ENCODE results near the gene ACOX1. TPM values are rescaled to one million over a fixed set of nuclear protein-coding genes. Genes with fewer than 3 reads are reported as not detected.

Gene ACOX1
- total RNA-seq, 1 experiment from 2014 or later = 40.9 TPM

DNA sequence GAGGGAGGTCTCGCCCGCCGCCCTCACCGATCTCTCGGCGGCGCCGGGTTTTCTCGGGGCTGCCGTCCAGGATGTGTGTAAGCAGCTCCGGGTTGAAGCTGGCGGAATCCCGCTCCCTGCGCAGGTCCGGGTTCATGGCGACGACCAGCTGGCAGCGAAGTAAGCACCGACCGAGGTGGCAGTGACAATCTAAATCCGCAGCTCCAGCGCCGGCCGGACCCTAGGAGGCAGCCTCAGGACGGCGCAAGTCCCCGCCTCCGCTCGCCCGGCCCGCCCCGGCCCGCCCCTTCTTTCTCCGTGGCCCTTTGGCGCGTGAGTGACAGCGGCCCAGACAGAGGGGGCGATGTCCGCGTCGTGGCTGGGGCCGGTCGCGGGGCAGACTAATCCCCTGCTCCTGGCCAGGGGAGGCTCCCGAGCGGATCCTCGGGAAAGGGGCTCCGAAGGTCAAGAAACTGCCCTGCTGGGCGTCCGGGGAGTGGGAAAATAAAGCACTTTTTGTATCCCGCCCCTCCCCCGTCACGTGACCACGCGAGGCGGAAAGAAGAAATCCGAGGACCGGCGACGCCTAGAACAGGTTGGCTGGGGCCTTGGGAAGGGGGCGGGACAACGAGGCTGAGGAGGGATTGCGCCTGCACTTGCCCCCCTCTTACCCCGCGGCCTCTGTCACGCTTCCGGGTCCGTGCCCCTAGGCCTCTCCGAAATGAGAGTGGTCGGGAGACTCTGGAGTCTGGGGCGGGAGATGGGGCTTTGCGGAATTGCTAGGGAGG, at the start of gene ACOX1, which contains the start of gene TEN1 (continued):
- TF ChIP-seq GABPB1 (CRISPR knock-in tag; IDR thresholded peaks at IDR 0.05) = peak; percentile 66
- no peak for TF ChIP-seq ZNF423 (CRISPR knock-in tag; IDR thresholded peaks at IDR 0.05)
- TF ChIP-seq, protein P1, sequence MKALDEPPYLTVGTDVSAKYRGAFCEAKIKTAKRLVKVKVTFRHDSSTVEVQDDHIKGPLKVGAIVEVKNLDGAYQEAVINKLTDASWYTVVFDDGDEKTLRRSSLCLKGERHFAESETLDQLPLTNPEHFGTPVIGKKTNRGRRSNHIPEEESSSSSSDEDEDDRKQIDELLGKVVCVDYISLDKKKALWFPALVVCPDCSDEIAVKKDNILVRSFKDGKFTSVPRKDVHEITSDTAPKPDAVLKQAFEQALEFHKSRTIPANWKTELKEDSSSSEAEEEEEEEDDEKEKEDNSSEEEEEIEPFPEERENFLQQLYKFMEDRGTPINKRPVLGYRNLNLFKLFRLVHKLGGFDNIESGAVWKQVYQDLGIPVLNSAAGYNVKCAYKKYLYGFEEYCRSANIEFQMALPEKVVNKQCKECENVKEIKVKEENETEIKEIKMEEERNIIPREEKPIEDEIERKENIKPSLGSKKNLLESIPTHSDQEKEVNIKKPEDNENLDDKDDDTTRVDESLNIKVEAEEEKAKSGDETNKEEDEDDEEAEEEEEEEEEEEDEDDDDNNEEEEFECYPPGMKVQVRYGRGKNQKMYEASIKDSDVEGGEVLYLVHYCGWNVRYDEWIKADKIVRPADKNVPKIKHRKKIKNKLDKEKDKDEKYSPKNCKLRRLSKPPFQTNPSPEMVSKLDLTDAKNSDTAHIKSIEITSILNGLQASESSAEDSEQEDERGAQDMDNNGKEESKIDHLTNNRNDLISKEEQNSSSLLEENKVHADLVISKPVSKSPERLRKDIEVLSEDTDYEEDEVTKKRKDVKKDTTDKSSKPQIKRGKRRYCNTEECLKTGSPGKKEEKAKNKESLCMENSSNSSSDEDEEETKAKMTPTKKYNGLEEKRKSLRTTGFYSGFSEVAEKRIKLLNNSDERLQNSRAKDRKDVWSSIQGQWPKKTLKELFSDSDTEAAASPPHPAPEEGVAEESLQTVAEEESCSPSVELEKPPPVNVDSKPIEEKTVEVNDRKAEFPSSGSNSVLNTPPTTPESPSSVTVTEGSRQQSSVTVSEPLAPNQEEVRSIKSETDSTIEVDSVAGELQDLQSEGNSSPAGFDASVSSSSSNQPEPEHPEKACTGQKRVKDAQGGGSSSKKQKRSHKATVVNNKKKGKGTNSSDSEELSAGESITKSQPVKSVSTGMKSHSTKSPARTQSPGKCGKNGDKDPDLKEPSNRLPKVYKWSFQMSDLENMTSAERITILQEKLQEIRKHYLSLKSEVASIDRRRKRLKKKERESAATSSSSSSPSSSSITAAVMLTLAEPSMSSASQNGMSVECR (CRISPR knock-in tag; IDR thresholded peaks at IDR 0.05; ENCODE audit: borderline replicate concordance) = no peak; the same call in 1 of the 2 replicates
- peak; percentile 79 for TF ChIP-seq SP1 (CRISPR knock-in tag; conservative IDR thresholded peaks at IDR 0.05)

DNA sequence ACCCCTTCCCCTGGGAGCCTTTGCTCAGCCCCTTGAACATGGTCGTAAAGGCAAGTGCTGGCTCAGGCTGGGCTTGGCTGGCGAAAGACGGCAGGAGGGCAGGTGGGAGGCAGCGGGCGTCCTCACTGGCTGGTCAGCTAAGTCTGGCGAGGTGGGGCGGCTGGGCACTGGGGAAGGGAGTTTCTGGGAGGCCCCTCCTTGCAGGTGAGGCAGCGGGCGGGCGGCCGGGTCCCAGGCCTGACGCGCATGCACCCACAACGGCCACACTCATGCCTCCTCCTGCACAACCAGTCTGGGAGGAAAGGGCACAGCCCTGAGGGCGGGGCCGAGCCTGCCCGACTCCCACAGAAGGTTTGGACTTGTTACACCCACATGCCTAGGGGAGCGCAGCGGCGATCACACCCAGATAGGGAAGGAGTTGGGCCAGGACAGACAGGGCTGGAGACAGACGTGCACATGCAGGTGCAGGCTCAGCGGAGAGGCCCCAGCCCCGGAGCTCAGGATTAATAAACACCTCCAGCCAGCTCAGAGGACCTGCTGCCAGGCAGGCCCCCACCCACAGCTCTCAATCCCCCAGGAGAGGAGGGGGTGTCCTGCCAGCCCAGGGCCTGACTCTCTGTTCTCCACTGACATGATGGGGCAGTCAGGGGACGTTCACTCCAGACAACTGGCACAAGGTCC, 48.3 kb upstream of the ACOX1 start, which contains the start of gene EVPL:
Gene EVPL, minus strand, starts transcription at position 148 of the 681 bp plus-strand sequence. Its CDS starts 108 bp downstream, at position 40.
- DNase-seq (ENCODE audit: low spot score) = no peak
- Mint-ChIP-seq H3K27me3 (ENCODE audit: low read depth) (no peaks in the 10 kb centered on the region), H3K27ac (peak within 1 kb of the TSS; percentile 57; the same call in 1 of the 2 replicates), H3K4me1 (peaks cover 20% of the 10 kb centered on the region), H3K4me3 (no peak within 1 kb of the TSS), H3K9me3 (no peaks in the 10 kb centered on the region), H3K36me3 (no peaks in the 10 kb centered on the region)
- ATAC-seq = no peak
- ChIA-PET CTCF (interaction anchor here (0.6 to 1.2 kb wide), 4 partner anchors 13 to 166 kb away, joined by 3 to 7 read pairs (median 4); no protein-coding TSS in a partner anchor), POLR2A (no interaction called here)
- TF ChIP-seq GABPB1 (CRISPR knock-in tag; IDR thresholded peaks at IDR 0.05) (peak; percentile 22; the same call in 1 of the 2 replicates), FOXJ3 (CRISPR knock-in tag; IDR thresholded peaks at IDR 0.05; ENCODE audit: borderline replicate concordance) (no peak), MXD4 (CRISPR knock-in tag; IDR thresholded peaks at IDR 0.05; ENCODE audit: borderline replicate concordance) (no peak)
- TF ChIP-seq, protein P2, sequence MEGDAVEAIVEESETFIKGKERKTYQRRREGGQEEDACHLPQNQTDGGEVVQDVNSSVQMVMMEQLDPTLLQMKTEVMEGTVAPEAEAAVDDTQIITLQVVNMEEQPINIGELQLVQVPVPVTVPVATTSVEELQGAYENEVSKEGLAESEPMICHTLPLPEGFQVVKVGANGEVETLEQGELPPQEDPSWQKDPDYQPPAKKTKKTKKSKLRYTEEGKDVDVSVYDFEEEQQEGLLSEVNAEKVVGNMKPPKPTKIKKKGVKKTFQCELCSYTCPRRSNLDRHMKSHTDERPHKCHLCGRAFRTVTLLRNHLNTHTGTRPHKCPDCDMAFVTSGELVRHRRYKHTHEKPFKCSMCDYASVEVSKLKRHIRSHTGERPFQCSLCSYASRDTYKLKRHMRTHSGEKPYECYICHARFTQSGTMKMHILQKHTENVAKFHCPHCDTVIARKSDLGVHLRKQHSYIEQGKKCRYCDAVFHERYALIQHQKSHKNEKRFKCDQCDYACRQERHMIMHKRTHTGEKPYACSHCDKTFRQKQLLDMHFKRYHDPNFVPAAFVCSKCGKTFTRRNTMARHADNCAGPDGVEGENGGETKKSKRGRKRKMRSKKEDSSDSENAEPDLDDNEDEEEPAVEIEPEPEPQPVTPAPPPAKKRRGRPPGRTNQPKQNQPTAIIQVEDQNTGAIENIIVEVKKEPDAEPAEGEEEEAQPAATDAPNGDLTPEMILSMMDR (IDR thresholded peaks at IDR 0.05) = no peak

DNA sequence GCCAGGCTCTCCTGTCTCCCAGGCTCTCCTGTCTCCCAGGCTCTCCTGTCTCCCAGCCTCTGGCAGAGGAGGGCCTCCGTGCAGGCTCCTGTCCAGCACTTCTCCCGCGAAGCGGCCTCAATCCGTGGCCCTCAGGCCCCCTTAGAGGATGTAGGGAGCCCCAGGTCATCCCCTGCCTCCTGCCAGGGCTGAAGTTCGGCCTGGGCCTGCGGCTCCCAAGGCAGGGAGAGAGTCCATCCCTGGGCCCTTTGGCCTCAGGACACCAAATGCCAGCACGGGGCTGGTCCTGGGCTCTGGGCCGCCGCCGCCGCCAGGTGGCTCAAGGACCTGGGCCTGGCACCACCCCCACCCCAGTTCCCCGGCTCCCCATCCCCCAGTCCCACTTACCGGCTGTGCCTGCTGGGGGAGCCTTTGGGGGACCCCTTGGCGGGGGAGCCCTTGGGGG, 47.8 kb upstream of the ACOX1 start:
- Mint-ChIP-seq H3K27ac (no peak overlapping the region), H3K4me1 (peaks cover 20% of the 10 kb centered on the region), H3K9me3 (no peaks in the 10 kb centered on the region), H3K4me3 (no peak overlapping the region), H3K27me3 (ENCODE audit: low read depth) (no peaks in the 10 kb centered on the region), H3K36me3 (no peaks in the 10 kb centered on the region)
- no peak for ATAC-seq
- DNase-seq (ENCODE audit: low spot score) = no peak
- CTCF ChIA-PET = interaction anchor here (0.6 to 1.4 kb wide), 4 partner anchors 12 to 165 kb away, joined by 3 to 11 read pairs (median 4); no protein-coding TSS in a partner anchor
- POLR2A ChIA-PET = no interaction called here
- TF ChIP-seq NR2C2 (CRISPR knock-in tag; IDR thresholded peaks at IDR 0.05) (no peak), TCF7 (CRISPR knock-in tag; IDR thresholded peaks at IDR 0.05; ENCODE audit: low read depth) (no peak), ZNF317 (CRISPR knock-in tag; IDR thresholded peaks at IDR 0.05; ENCODE audit: borderline replicate concordance, low read depth) (no peak), GRHL2 (CRISPR knock-in tag; IDR thresholded peaks at IDR 0.05; ENCODE audit: insufficient replicate concordance, severe bottlenecking) (no peak), ZNF138 (CRISPR knock-in tag; conservative IDR thresholded peaks at IDR 0.05) (no peak), ETV6 (CRISPR knock-in tag; IDR thresholded peaks at IDR 0.05) (no peak), FOXK1 (CRISPR knock-in tag; IDR thresholded peaks at IDR 0.05) (no peak)
- TF ChIP-seq, protein P3, sequence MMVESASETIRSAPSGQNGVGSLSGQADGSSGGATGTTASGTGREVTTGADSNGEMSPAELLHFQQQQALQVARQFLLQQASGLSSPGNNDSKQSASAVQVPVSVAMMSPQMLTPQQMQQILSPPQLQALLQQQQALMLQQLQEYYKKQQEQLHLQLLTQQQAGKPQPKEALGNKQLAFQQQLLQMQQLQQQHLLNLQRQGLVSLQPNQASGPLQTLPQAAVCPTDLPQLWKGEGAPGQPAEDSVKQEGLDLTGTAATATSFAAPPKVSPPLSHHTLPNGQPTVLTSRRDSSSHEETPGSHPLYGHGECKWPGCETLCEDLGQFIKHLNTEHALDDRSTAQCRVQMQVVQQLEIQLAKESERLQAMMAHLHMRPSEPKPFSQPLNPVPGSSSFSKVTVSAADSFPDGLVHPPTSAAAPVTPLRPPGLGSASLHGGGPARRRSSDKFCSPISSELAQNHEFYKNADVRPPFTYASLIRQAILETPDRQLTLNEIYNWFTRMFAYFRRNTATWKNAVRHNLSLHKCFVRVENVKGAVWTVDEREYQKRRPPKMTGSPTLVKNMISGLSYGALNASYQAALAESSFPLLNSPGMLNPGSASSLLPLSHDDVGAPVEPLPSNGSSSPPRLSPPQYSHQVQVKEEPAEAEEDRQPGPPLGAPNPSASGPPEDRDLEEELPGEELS (CRISPR knock-in tag; IDR thresholded peaks at IDR 0.05) = no peak
- TF ChIP-seq, protein P4, sequence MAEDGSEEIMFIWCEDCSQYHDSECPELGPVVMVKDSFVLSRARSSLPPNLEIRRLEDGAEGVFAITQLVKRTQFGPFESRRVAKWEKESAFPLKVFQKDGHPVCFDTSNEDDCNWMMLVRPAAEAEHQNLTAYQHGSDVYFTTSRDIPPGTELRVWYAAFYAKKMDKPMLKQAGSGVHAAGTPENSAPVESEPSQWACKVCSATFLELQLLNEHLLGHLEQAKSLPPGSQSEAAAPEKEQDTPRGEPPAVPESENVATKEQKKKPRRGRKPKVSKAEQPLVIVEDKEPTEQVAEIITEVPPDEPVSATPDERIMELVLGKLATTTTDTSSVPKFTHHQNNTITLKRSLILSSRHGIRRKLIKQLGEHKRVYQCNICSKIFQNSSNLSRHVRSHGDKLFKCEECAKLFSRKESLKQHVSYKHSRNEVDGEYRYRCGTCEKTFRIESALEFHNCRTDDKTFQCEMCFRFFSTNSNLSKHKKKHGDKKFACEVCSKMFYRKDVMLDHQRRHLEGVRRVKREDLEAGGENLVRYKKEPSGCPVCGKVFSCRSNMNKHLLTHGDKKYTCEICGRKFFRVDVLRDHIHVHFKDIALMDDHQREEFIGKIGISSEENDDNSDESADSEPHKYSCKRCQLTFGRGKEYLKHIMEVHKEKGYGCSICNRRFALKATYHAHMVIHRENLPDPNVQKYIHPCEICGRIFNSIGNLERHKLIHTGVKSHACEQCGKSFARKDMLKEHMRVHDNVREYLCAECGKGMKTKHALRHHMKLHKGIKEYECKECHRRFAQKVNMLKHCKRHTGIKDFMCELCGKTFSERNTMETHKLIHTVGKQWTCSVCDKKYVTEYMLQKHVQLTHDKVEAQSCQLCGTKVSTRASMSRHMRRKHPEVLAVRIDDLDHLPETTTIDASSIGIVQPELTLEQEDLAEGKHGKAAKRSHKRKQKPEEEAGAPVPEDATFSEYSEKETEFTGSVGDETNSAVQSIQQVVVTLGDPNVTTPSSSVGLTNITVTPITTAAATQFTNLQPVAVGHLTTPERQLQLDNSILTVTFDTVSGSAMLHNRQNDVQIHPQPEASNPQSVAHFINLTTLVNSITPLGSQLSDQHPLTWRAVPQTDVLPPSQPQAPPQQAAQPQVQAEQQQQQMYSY (CRISPR knock-in tag; IDR thresholded peaks at IDR 0.05) = no peak

All from WTC11 (cell line).